GM12878 (cell line): Measurements from ENCODE around the gene YWHAH. TPM values are rescaled to one million over a fixed set of nuclear protein-coding genes. Genes with fewer than 3 reads are reported as not detected.

Experiments
- ATAC-seq: fragments of 200-7000 bp; cut with Tn5 transposase; 3 replicates; pipeline ENCODE4 v1.9.1; 2020; ENCODE audit warnings: mild to moderate bottlenecking, moderate library complexity
- BruUV-seq: library from RNA; stranded (reverse); fragments of 400-500 nt; replicated peaks from 2 replicates; lab custom pipeline; 2021; lab: Mats Ljungman, UMichigan
- CTCF ChIA-PET: fragments of 300-600 bp; sonication (Branson Sonifier 250); formaldehyde crosslinking; extraction: SDS; loops from one replicate; lab custom pipeline; 2021; ENCODE audit warnings: inconsistent platforms; lab: Yijun Ruan, JAX
- POLR2A ChIA-PET: fragments of 350-600 bp; formaldehyde crosslinking; extraction: SDS; loops from one replicate; lab custom pipeline; 2021; ENCODE audit warnings: inconsistent platforms; lab: Charles Lee
- RAD21 ChIA-PET: fragments of 300-600 bp; sonication (Branson Sonifier 250); formaldehyde crosslinking; loops from one replicate; lab custom pipeline; 2023; ENCODE audit warnings: antibody characterized with exemption; ENCODE audit not compliant: unreplicated experiment; lab: Charles Lee
- SMC1A ChIA-PET: fragments of 300-600 bp; sonication (Branson Sonifier 250); formaldehyde crosslinking; loops from one replicate; lab custom pipeline; 2023; ENCODE audit not compliant: unreplicated experiment, uncharacterized antibody; lab: Charles Lee
- DNase-seq: peaks from one replicate; pipeline ENCODE4 v3.0.0-alpha.2; 2011; ENCODE audit warnings: low read depth, low spot score
- FAIRE-seq: peaks from 3 replicates; lab custom pipeline; 2011; peaks lifted over from hg19 to GRCh38; lab: Jason Lieb, UNC
- H2AFZ ChIP-seq: 2 replicates; pipeline ENCODE4 v1.6.0; 2011; ENCODE audit warnings: low read depth, low read length, control low read depth; ENCODE audit not compliant: control insufficient read depth
- H3K27ac ChIP-seq: 2 replicates; pipeline ENCODE4 v1.5.1; 2011; ENCODE audit warnings: control low read depth; ENCODE audit not compliant: control insufficient read depth, insufficient read depth
- H3K27me3 ChIP-seq, 2 experiments: replicated peaks in 1 of 2; 2 replicates each; pipeline versions ENCODE4 v1.6.0 to v1.6.1; 2011; ENCODE audit warnings: low read length in 1 of 2; ENCODE audit not compliant: control insufficient read depth in 2 of 2, insufficient read depth in 2 of 2
- H3K36me3 ChIP-seq, 2 experiments: 2 replicates each; pipeline ENCODE4 v1.5.1; 2011; ENCODE audit warnings: low read length in 1 of 2; ENCODE audit not compliant: control insufficient read depth in 2 of 2, insufficient read depth in 2 of 2
- H3K4me1 ChIP-seq: 2 replicates; pipeline ENCODE4 v1.6.1; 2011; ENCODE audit warnings: mild to moderate bottlenecking, low read length, moderate library complexity, mixed read lengths; ENCODE audit not compliant: control insufficient read depth, insufficient read depth
- H3K4me2 ChIP-seq: 2 replicates; pipeline ENCODE4 v1.6.0; 2011; ENCODE audit warnings: control low read depth; ENCODE audit not compliant: control insufficient read depth, insufficient read depth
- H3K4me3 ChIP-seq: fragments of 200-600 bp; sonication (generic); 2 replicates; pipeline ENCODE4 v1.5.1; 2016
- H3K79me2 ChIP-seq: 2 replicates; pipeline ENCODE4 v1.6.0; 2011; ENCODE audit warnings: low read length; ENCODE audit not compliant: control insufficient read depth, insufficient read depth
- H3K9ac ChIP-seq: 2 replicates; pipeline ENCODE4 v1.8.0; 2011; ENCODE audit warnings: low read length, control low read depth, mixed read lengths; ENCODE audit not compliant: control insufficient read depth, insufficient read depth
- H3K9me3 ChIP-seq: replicated peaks from 3 replicates; pipeline ENCODE4 v1.5.1; 2011; ENCODE audit warnings: mild to moderate bottlenecking, low read length; ENCODE audit not compliant: control insufficient read depth, insufficient read depth
- H4K20me1 ChIP-seq: 2 replicates; pipeline ENCODE4 v1.6.0; 2011; ENCODE audit not compliant: control insufficient read depth, insufficient read depth
- CBX5 ChIP-seq: sonication (generic); IDR thresholded peaks from 2 replicates; pipeline ENCODE4 v1.6.1; 2016; ENCODE audit warnings: low read depth, moderate library complexity, mild to moderate bottlenecking, inconsistent platforms
- CREB1 ChIP-seq: IDR thresholded peaks from 2 replicates; pipeline ENCODE4 v1.6.1; 2012; ENCODE audit warnings: low read depth, mild to moderate bottlenecking, inconsistent platforms
- CREM ChIP-seq: IDR thresholded peaks from 2 replicates; pipeline ENCODE4 v1.6.1; 2014; ENCODE audit warnings: antibody characterized with exemption, low read depth
- EED ChIP-seq: sonication (generic); IDR thresholded peaks from 2 replicates; pipeline ENCODE4 v1.6.1; 2016; ENCODE audit warnings: antibody characterized with exemption, low read depth
- MYC ChIP-seq: IDR thresholded peaks from 2 replicates; pipeline ENCODE4 v1.6.1; 2011; ENCODE audit warnings: mild to moderate bottlenecking, low read length, moderate library complexity, inconsistent platforms; ENCODE audit not compliant: insufficient read depth, insufficient replicate concordance, insufficient read length, severe bottlenecking
- PRDM15 ChIP-seq: fragments of 450-650 bp; formaldehyde crosslinking; IDR thresholded peaks from 2 replicates; pipeline ENCODE4 v1.4.0; 2020; ENCODE audit warnings: mild to moderate bottlenecking, moderate library complexity
- TAF1 ChIP-seq: IDR thresholded peaks from 2 replicates; pipeline ENCODE4 v1.6.1; 2011; ENCODE audit warnings: mild to moderate bottlenecking, low read depth, low read length, borderline replicate concordance
- YBX1 ChIP-seq: fragments of 450-650 bp; IDR thresholded peaks from 2 replicates; pipeline ENCODE4 v1.6.1; 2016; ENCODE audit warnings: antibody characterized with exemption
- WGBS: methylation state at CpG from one replicate; pipeline ENCODE4 v1.1.6; 2016; ENCODE audit warnings: low lambda C conversion rate; ENCODE audit not compliant: insufficient replicate concordance, insufficient coverage; ENCODE audit errors: missing lambda C conversion rate; 5-methylcytosine and 5-hydroxymethylcytosine counted together
- in situ Hi-C: fragments of 300-500 bp; cut with MboI; formaldehyde crosslinking; loops from 9 replicates; pipeline ENCODE4 v1.14.3; 2018; ENCODE audit warnings: mixed read lengths
- intact Hi-C: fragments of 100-400 bp; cut with micrococcal nuclease; formaldehyde crosslinking; loops from one replicate; pipeline ENCODE4 v1.14.2; 2022; ENCODE audit not compliant: unreplicated experiment
- polyA plus RNA-seq, 11 experiments: library from polyadenylated mRNA; depleted of rRNA in 4 of 11; unstranded in 6 of 11; stranded (reverse) in 5 of 11; fragments of >200 nt; fragmentation: Nextera tagmentation in 4 of 11; fragmentation: Illumina TruSeq in 1 of 11; extraction: Ambion mirVana in 4 of 11; extraction: Trizol in 1 of 11; gene quantifications; 1 replicate in 1 of 11; 2 replicates in 10 of 11; pipeline versions ENCODE4 v1.2.1 to v1.2.3, GENCODE V29; 2011 to 2016; ENCODE audit warnings: inconsistent platforms in 2 of 11, missing spikeins in 2 of 11, low read depth in 1 of 11
- total RNA-seq, 4 experiments: library from RNA; depleted of rRNA in 3 of 4; stranded (reverse); fragments of >200 nt in 3 of 4; fragmentation: Illumina TruSeq in 1 of 4; extraction: Trizol in 1 of 4; gene quantifications; 2 replicates each; pipeline versions ENCODE4 v1.2.1 to v1.2.3, GENCODE V29; 2013 to 2021

The YWHAH gene
- total and polyA plus RNA-seq, 10 of the 15 experiments (the other 5 are each of a cell fraction or from before 2014, with no cell fraction given): 34.2 to 197 (median 115) TPM

- TF ChIP-seq MYC (no peak), PRDM15 (CRISPR knock-in tag) (no peak), YBX1 (no peak), EED (no peak), TAF1 (no peak), CBX5 (no peak)
These were observed 20.6 kb upstream of the YWHAH start (continued) for GRCh38 chr22:31923747-31924146.

- H3K4me1 ChIP-seq: no peaks in the 10 kb centered on the region; the same call in 1 of the 2 replicates
- H3K4me3 ChIP-seq: no peak overlapping the region
- SMC1A ChIA-PET: no interaction called here
- H3K79me2 ChIP-seq: no peaks in the 10 kb centered on the region
- WGBS: 65% methylated on average over 1 of the region's 1 CpG
- H3K27ac ChIP-seq: no peak overlapping the region
- BruUV-seq: no TSS peak
- no peaks in the 10 kb centered on the region for H3K9me3 ChIP-seq
- in situ Hi-C loops: no loop called here
- RAD21 ChIA-PET: no interaction called here
- ATAC-seq: no peak
- FAIRE-seq: no peak
- H3K4me2 ChIP-seq: no peak overlapping the region
- no peaks in the 10 kb centered on the region for H3K27me3 ChIP-seq
- CTCF ChIA-PET: no interaction called here
- POLR2A ChIA-PET: no interaction called here
- no peak for DNase-seq
- H3K36me3 ChIP-seq: no peaks in the 10 kb centered on the region
- no peak overlapping the region for H2AFZ ChIP-seq
- no peak overlapping the region for H3K9ac ChIP-seq
- intact Hi-C loops: no loop called here
- no peaks in the 10 kb centered on the region for H4K20me1 ChIP-seq
- TF ChIP-seq CREB1 (no peak), CREM (no peak), MYC (no peak), YBX1 (no peak)
These were observed 19.3 kb upstream of the YWHAH start for GRCh38 chr22:31925056-31925455.
